ENCODE results near the gene ANKRD33B.
"Not testable (repeated sequence)": the region's sequence is repeated elsewhere in the genome, so short reads cannot be mapped to it uniquely, and the experiment has no call there.

ANKRD33B gene

GRCh38 chr5:10538103-10538788 lies 25.6 kb upstream of the ANKRD33B start:
- DNase-seq = no peak

GRCh38 chr5:10538789-10539686 lies 24.8 kb upstream of the ANKRD33B start:
- DNase-seq = no peak

GRCh38 chr5:10539687-10539998 lies 24.2 kb upstream of the ANKRD33B start:
- DNase-seq = no peak

- DNase-seq = no peak
These were observed 23.8 kb upstream of the ANKRD33B start for GRCh38 chr5:10540036-10540544.

- DNase-seq = no peak
These were observed 22.8 kb upstream of the ANKRD33B start for GRCh38 chr5:10540951-10541646.

GRCh38 chr5:10542055-10542550 lies 21.8 kb upstream of the ANKRD33B start:
- no peak for DNase-seq

- DNase-seq = no peak
These were observed 20.3 kb upstream of the ANKRD33B start for GRCh38 chr5:10543585-10544040.

- no peak for DNase-seq
These were observed 18.8 kb upstream of the ANKRD33B start for GRCh38 chr5:10545084-10545483.

GRCh38 chr5:10546186-10546585 lies 17.7 kb upstream of the ANKRD33B start:
- DNase-seq = no peak

GRCh38 chr5:10548418-10549122 lies 15.3 kb upstream of the ANKRD33B start:
- DNase-seq = no peak

GRCh38 chr5:10549123-10549514 lies 14.8 kb upstream of the ANKRD33B start:
- DNase-seq = not testable (repeated sequence)

GRCh38 chr5:10550222-10550995 lies 13.5 kb upstream of the ANKRD33B start:
- DNase-seq = no peak

- DNase-seq = no peak
These were observed 12.1 kb upstream of the ANKRD33B start for GRCh38 chr5:10551782-10552138.

- DNase-seq = no peak
These were observed 11.4 kb upstream of the ANKRD33B start for GRCh38 chr5:10552183-10553143.

GRCh38 chr5:10553476-10553875 lies 10.4 kb upstream of the ANKRD33B start:
- DNase-seq = no peak

- no peak for DNase-seq
These were observed 8.6 kb upstream of the ANKRD33B start for GRCh38 chr5:10555277-10555684.

GRCh38 chr5:10556289-10556807 lies 7.5 kb upstream of the ANKRD33B start:
- DNase-seq = no peak

GRCh38 chr5:10556893-10557746 lies 6.8 kb upstream of the ANKRD33B start:
- no peak for DNase-seq

GRCh38 chr5:10559151-10559550 lies 4.7 kb upstream of the ANKRD33B start:
- DNase-seq = no peak
